HepG2 (cell line): ENCODE results near the gene CHAF1A. TPM values are rescaled to one million over a fixed set of nuclear protein-coding genes. Genes with fewer than 3 reads are reported as not detected.

Experiments used
- ATAC-seq: fragments of 200-7000 bp; cut with Tn5 transposase; 3 replicates; pipeline ENCODE4 v1.9.1; 2020; ENCODE audit warnings: mild to moderate bottlenecking, moderate library complexity
- BruUV-seq: library from RNA; stranded (reverse); fragments of 400-500 nt; replicated peaks from 2 replicates; lab custom pipeline; 2021; lab: Mats Ljungman, UMichigan
- CTCF ChIA-PET: fragments of 300-600 bp; formaldehyde crosslinking; extraction: SDS; loops from one replicate; lab custom pipeline; 2021; ENCODE audit warnings: low total read pairs, inconsistent platforms, low intra/inter-chr PET ratio; lab: Yijun Ruan, JAX
- POLR2A ChIA-PET: fragments of 350-600 bp; sonication (Branson Sonifier 250); formaldehyde crosslinking; loops from one replicate; lab custom pipeline; 2020; ENCODE audit warnings: antibody characterized with exemption, inconsistent platforms; lab: Yijun Ruan, JAX
- DNase-seq: peaks from one replicate; pipeline ENCODE4 v3.0.0-alpha.2; 2015; ENCODE audit warnings: low spot score
- FAIRE-seq: peaks from 3 replicates; lab custom pipeline; 2011; peaks lifted over from hg19 to GRCh38; lab: Jason Lieb, UNC
- H2AFZ ChIP-seq: one replicate; pipeline ENCODE4 v1.6.1; 2011; ENCODE audit warnings: low read length, inconsistent platforms
- H3K27ac ChIP-seq: fragments of 300-600 bp; 3 replicates; pipeline ENCODE4 v1.8.0; 2011; ENCODE audit warnings: mixed run types, mild to moderate bottlenecking, mixed read lengths, low read length, inconsistent platforms; ENCODE audit not compliant: insufficient read depth; ENCODE audit errors: extremely low read length
- H3K27me3 ChIP-seq, 2 experiments: fragments of 200-600 bp in 1 of 2; 2 replicates in 1 of 2; 3 replicates in 1 of 2; pipeline versions ENCODE4 v1.6.0 to v1.8.0; 2011; ENCODE audit warnings: low read length in 2 of 2, mild to moderate bottlenecking in 2 of 2, moderate library complexity in 2 of 2, inconsistent platforms in 1 of 2; ENCODE audit not compliant: insufficient read depth in 2 of 2, control insufficient read depth in 1 of 2
- H3K36me3 ChIP-seq, 2 experiments: fragments of 200-600 bp in 1 of 2; replicated peaks in 1 of 2; 2 replicates in 1 of 2; 3 replicates in 1 of 2; pipeline versions ENCODE4 v1.5.1 to v1.8.0; 2011; ENCODE audit warnings: low read length in 2 of 2, inconsistent platforms in 1 of 2; ENCODE audit not compliant: insufficient read depth in 2 of 2, control insufficient read depth in 1 of 2
- H3K4me1 ChIP-seq: 2 replicates; pipeline ENCODE4 v1.5.1; 2012; ENCODE audit warnings: low read length, inconsistent platforms; ENCODE audit not compliant: insufficient read depth
- H3K4me2 ChIP-seq: 2 replicates; pipeline ENCODE4 v1.6.0; 2011; ENCODE audit warnings: low read depth, low read length, inconsistent platforms
- H3K4me3 ChIP-seq, 3 experiments: fragments of 200-600 bp in 1 of 3; sonication (generic), shearing (Covaris generic) in 1 of 3; replicated peaks in 1 of 3; 2 replicates each; pipeline ENCODE4 v1.5.1; 2011 to 2016; ENCODE audit warnings: low read length in 3 of 3, inconsistent platforms in 2 of 3, low read depth in 2 of 3, mild to moderate bottlenecking in 2 of 3, control low read depth in 1 of 3, mixed read lengths in 1 of 3; ENCODE audit not compliant: insufficient read depth in 1 of 3
- H3K79me2 ChIP-seq: one replicate; pipeline ENCODE4 v1.6.1; 2011; ENCODE audit warnings: low read length, inconsistent platforms; ENCODE audit not compliant: insufficient read depth
- H3K9ac ChIP-seq: 2 replicates; pipeline ENCODE4 v1.6.0; 2011; ENCODE audit warnings: mild to moderate bottlenecking, low read depth, low read length, inconsistent platforms; ENCODE audit not compliant: insufficient read depth
- H3K9me3 ChIP-seq: 2 replicates; pipeline ENCODE4 v1.5.1; 2012; ENCODE audit warnings: mild to moderate bottlenecking, low read length
- H4K20me1 ChIP-seq: 2 replicates; pipeline ENCODE4 v1.6.0; 2011; ENCODE audit warnings: inconsistent platforms, mild to moderate bottlenecking, low read length, moderate library complexity; ENCODE audit not compliant: insufficient read depth
- AGO2 ChIP-seq: fragments of 200-400 bp; formaldehyde crosslinking; optimal IDR thresholded peaks from 2 replicates; pipeline ENCODE3; 2017; ENCODE audit warnings: mild to moderate bottlenecking, low read depth, low read length, moderate library complexity
- AKAP8 ChIP-seq: sonication (generic); formaldehyde crosslinking; IDR thresholded peaks from 2 replicates; pipeline ENCODE4 v1.5.1; 2020; ENCODE audit warnings: mild to moderate bottlenecking, missing genetic modification reagents
- CBFB ChIP-seq: sonication (generic); formaldehyde crosslinking; IDR thresholded peaks from 2 replicates; pipeline ENCODE4 v1.4.0; 2020; ENCODE audit warnings: missing genetic modification reagents
- MATR3 ChIP-seq: sonication (generic); formaldehyde crosslinking; IDR thresholded peaks from 2 replicates; pipeline ENCODE4 v1.4.0; 2020; ENCODE audit warnings: missing genetic modification reagents
- RBM22 ChIP-seq: fragments of 200-400 bp; formaldehyde crosslinking; optimal IDR thresholded peaks from 2 replicates; pipeline ENCODE3; 2017; ENCODE audit warnings: mild to moderate bottlenecking, low read length, moderate library complexity
- STAT5B ChIP-seq: sonication (generic); formaldehyde crosslinking; IDR thresholded peaks from 2 replicates; pipeline ENCODE4 v1.4.0; 2020; ENCODE audit warnings: missing genetic modification reagents
- WGBS: methylation state at CpG from one replicate; pipeline ENCODE4 v1.1.6; 2017; ENCODE audit warnings: low lambda C conversion rate; 5-methylcytosine and 5-hydroxymethylcytosine counted together
- in situ Hi-C: cut with HindIII; loops from 2 replicates; pipeline ENCODE4 v1.10.0; 2017; ENCODE audit warnings: low pct_unique_long_range_greater_than_20kb; ENCODE audit not compliant: extremely low pct_ligation_motif_present
- intact Hi-C: fragments of 100-400 bp; cut with micrococcal nuclease; formaldehyde crosslinking; loops from one replicate; pipeline ENCODE4 v1.10.0; 2022; ENCODE audit not compliant: unreplicated experiment
- polyA plus RNA-seq, 8 experiments: library from polyadenylated mRNA; depleted of rRNA in 3 of 8; stranded (reverse) in 7 of 8; unstranded in 1 of 8; fragments of >200 nt; fragmentation: Illumina TruSeq in 4 of 8; extraction: Trizol in 4 of 8; gene quantifications; 2 replicates each; pipeline versions ENCODE4 v1.2.1 to v1.2.3, GENCODE V29; 2011 to 2016; ENCODE audit warnings: low read depth in 4 of 8, missing spikeins in 1 of 8, mixed read lengths in 1 of 8; ENCODE audit not compliant: insufficient read depth in 1 of 8
- total RNA-seq, 5 experiments: library from RNA; depleted of rRNA; stranded (reverse); fragments of >200 nt; fragmentation: Illumina TruSeq; extraction: Trizol; gene quantifications; 2 replicates each; pipeline ENCODE4 v1.2.3, GENCODE V29; 2016; ENCODE audit warnings: low read depth in 1 of 5

CHAF1A gene
- total and polyA plus RNA-seq, 2 of the 13 experiments (the other 11 are each of a cell fraction or from before 2014, with no cell fraction given) = 11.0 to 34.8 TPM

- 99% methylated on average over 14 of the region's 19 CpGs for WGBS
- peaks cover 25% of the 10 kb centered on the region for H3K79me2 ChIP-seq
- ChIA-PET POLR2A (no interaction called here), CTCF (no interaction called here)
- H3K27me3 ChIP-seq = no peaks in the 10 kb centered on the region
- BruUV-seq = no TSS peak
- no peaks in the 10 kb centered on the region for H4K20me1 ChIP-seq
- H3K9me3 ChIP-seq = no peaks in the 10 kb centered on the region
- no peaks in the 10 kb centered on the region for H3K4me1 ChIP-seq
- TF ChIP-seq STAT5B (CRISPR knock-in tag) = no peak
- peak; percentile 32 for TF ChIP-seq AGO2
- TF ChIP-seq AKAP8 (CRISPR knock-in tag) = 0 out of 2 replicates have a peak, but pooled peaks have one; percentile 7
- H3K4me3 ChIP-seq = no peak overlapping the region
- intact Hi-C loops (no loop called here), in situ Hi-C loops (no loop called here)
- H3K9ac ChIP-seq = no peak overlapping the region
- no peak overlapping the region for H3K27ac ChIP-seq
- FAIRE-seq = no peak
- no peak for ATAC-seq
- H3K4me2 ChIP-seq = no peak overlapping the region
- peaks cover 24 to 52% of the 10 kb centered on the region in 2 experiments; a peak in 4 of 5 replicates for H3K36me3 ChIP-seq
- no peak overlapping the region for H2AFZ ChIP-seq
- DNase-seq = no peak
Measured at GRCh38 chr19:4368128-4368820, 34.2 kb upstream of the CHAF1A start.

GRCh38 chr19:4369109-4369887 is 33.1 kb upstream of the CHAF1A start:
- ChIA-PET POLR2A (interaction anchor here (1.0 kb wide), 1 partner anchor 31 kb away, joined by 3 read pairs; the partner anchor contains the start of gene SH3GL1), CTCF (interaction anchor here (0.7 to 0.9 kb wide), 2 partner anchors 16 to 30 kb away, joined by 3 read pairs; no protein-coding TSS in a partner anchor)
- Histone ChIP-seq H3K4me2 (no peak overlapping the region), H3K27me3 (no peaks in the 10 kb centered on the region), H3K4me3 (no peak overlapping the region), H3K79me2 (peaks cover 35% of the 10 kb centered on the region), H3K4me1 (peaks cover 9% of the 10 kb centered on the region), H3K36me3 (peaks cover 18 to 46% of the 10 kb centered on the region in 2 experiments; a peak in 4 of 5 replicates), H3K27ac (no peak overlapping the region), H2AFZ (no peak overlapping the region), H4K20me1 (no peaks in the 10 kb centered on the region; the same call in 1 of the 2 replicates), H3K9ac (no peak overlapping the region), H3K9me3 (no peaks in the 10 kb centered on the region)
- intact Hi-C loops = no loop called here
- 91% methylated on average over 15 of the region's 25 CpGs for WGBS
- DNase-seq (no peak), FAIRE-seq (no peak), ATAC-seq (no peak)
- no TSS peak for BruUV-seq
- TF ChIP-seq RBM22 (peak; percentile 11), MATR3 (CRISPR knock-in tag) (no peak), CBFB (CRISPR knock-in tag) (0 out of 2 replicates have a peak, but pooled peaks have one; percentile 12)
- in situ Hi-C loops = no loop called here
